HCT116 (cell line): ENCODE measurements around the gene TTC32. TPM values are rescaled to one million over a fixed set of nuclear protein-coding genes. Genes with fewer than 3 reads are reported as not detected.

Experiments
- ATAC-seq: fragments of 200-7000 bp; cut with Tn5 transposase; 2 replicates; pipeline ENCODE4 v1.9.1; 2020; ENCODE audit warnings: mild to moderate bottlenecking, moderate library complexity
- BruUV-seq: library from RNA; stranded (reverse); fragments of 400-500 nt; replicated peaks from 2 replicates; lab custom pipeline; 2021; lab: Mats Ljungman, UMichigan
- CTCF ChIA-PET: fragments of 300-600 bp; sonication (Branson Sonifier 250); formaldehyde crosslinking; loops from one replicate; lab custom pipeline; 2021; ENCODE audit warnings: antibody characterized with exemption; lab: Charles Lee
- POLR2A ChIA-PET: fragments of 300-600, 350-600 bp; sonication (Branson Sonifier 250); formaldehyde crosslinking; loops from one replicate; lab custom pipeline; 2021; ENCODE audit warnings: antibody characterized with exemption; lab: Charles Lee
- RAD21 ChIA-PET, 2 experiments: fragments of 300-600 bp; sonication (Branson Sonifier 250); formaldehyde crosslinking; loops; one replicate each; lab custom pipeline; 2023; ENCODE audit warnings: low total read pairs in 2 of 2; ENCODE audit not compliant: uncharacterized antibody in 2 of 2, unreplicated experiment in 2 of 2, low non-redundant PET in 1 of 2; lab: Charles Lee
- DNase-seq: peaks from one replicate; pipeline ENCODE4 v3.0.0-alpha.2; 2010; ENCODE audit warnings: low read depth, low spot score
- H2AFZ ChIP-seq: fragments of 200-600 bp; shearing (Covaris generic), sonication (generic); 2 replicates; pipeline ENCODE4 v1.6.1; 2017; ENCODE audit warnings: low read depth, mixed run types, mixed read lengths, antibody characterized with exemption, low read length; ENCODE audit not compliant: poor library complexity, severe bottlenecking
- H3K27ac ChIP-seq: 2 replicates; pipeline ENCODE4 v1.5.1; 2012; ENCODE audit warnings: low read depth, low read length
- H3K27me3 ChIP-seq: fragments of 200-600 bp; sonication (generic); 2 replicates; pipeline ENCODE4 v1.6.1; 2016; ENCODE audit warnings: mixed run types, low read length, mixed read lengths; ENCODE audit not compliant: insufficient read depth
- H3K36me3 ChIP-seq, 2 experiments: fragments of 200-500 bp in 1 of 2; fragments of 200-600 bp in 1 of 2; sonication (Bioruptor generic) in 1 of 2; sonication (generic) in 1 of 2; 2 replicates each; pipeline versions ENCODE4 v1.5.1 to v1.6.1; 2014 to 2016; ENCODE audit warnings: low read length in 2 of 2, inconsistent platforms in 1 of 2, mixed read lengths in 1 of 2, mixed run types in 1 of 2; ENCODE audit not compliant: insufficient read depth in 2 of 2, control insufficient read depth in 1 of 2
- H3K4me1 ChIP-seq, 2 experiments: fragments of 200-600 bp in 1 of 2; sonication (generic) in 1 of 2; 2 replicates each; pipeline versions ENCODE4 v1.5.1 to v1.6.1; 2012 to 2017; ENCODE audit warnings: low read length in 2 of 2, inconsistent platforms in 1 of 2, mild to moderate bottlenecking in 1 of 2, mixed read lengths in 1 of 2, mixed run types in 1 of 2, moderate library complexity in 1 of 2; ENCODE audit not compliant: insufficient read depth in 2 of 2, control insufficient read depth in 1 of 2
- H3K4me2 ChIP-seq: fragments of 200-600 bp; sonication (generic); 2 replicates; pipeline ENCODE4 v1.6.1; 2017; ENCODE audit warnings: mixed run types, low read length, mixed read lengths
- H3K4me3 ChIP-seq, 2 experiments: fragments of 200-600 bp in 1 of 2; sonication (generic) in 1 of 2; replicated peaks in 1 of 2; 2 replicates each; pipeline ENCODE4 v1.5.1; 2011 to 2016; ENCODE audit warnings: low read length in 2 of 2, control low read depth in 1 of 2, low read depth in 1 of 2, mild to moderate bottlenecking in 1 of 2, mixed read lengths in 1 of 2, mixed run types in 1 of 2
- H3K79me2 ChIP-seq: fragments of 200-600 bp; sonication (generic); 2 replicates; pipeline ENCODE4 v1.6.1; 2017; ENCODE audit warnings: mild to moderate bottlenecking, mixed run types, low read length, moderate library complexity, mixed read lengths; ENCODE audit not compliant: insufficient read depth
- H3K9ac ChIP-seq: fragments of 200-600 bp; sonication (generic); 2 replicates; pipeline ENCODE4 v1.6.1; 2016; ENCODE audit warnings: low read length, mixed read lengths
- H3K9me2 ChIP-seq: fragments of 200-600 bp; sonication (generic), shearing (Covaris generic); 2 replicates; pipeline ENCODE4 v1.6.1; 2017; ENCODE audit warnings: mixed run types, mild to moderate bottlenecking, moderate library complexity; ENCODE audit not compliant: insufficient read depth
- H3K9me3 ChIP-seq, 2 experiments: fragments of 200-500 bp in 1 of 2; fragments of 200-600 bp in 1 of 2; sonication (Bioruptor generic) in 1 of 2; sonication (generic) in 1 of 2; 2 replicates each; pipeline ENCODE4 v1.6.1; 2014 to 2017; ENCODE audit warnings: low read length in 2 of 2, mixed read lengths in 2 of 2, inconsistent platforms in 1 of 2, low read depth in 1 of 2, mild to moderate bottlenecking in 1 of 2, mixed run types in 1 of 2, moderate library complexity in 1 of 2; ENCODE audit not compliant: control insufficient read depth in 1 of 2, insufficient read depth in 1 of 2
- H4K20me1 ChIP-seq: fragments of 200-600 bp; sonication (generic), shearing (Covaris generic); 2 replicates; pipeline ENCODE4 v1.6.1; 2017; ENCODE audit warnings: mixed run types, mild to moderate bottlenecking, moderate library complexity; ENCODE audit not compliant: insufficient read depth
- CEBPB ChIP-seq: IDR thresholded peaks from 2 replicates; pipeline ENCODE4 v1.6.1; 2012; ENCODE audit warnings: low read depth
- CTCF ChIP-seq, 3 experiments: fragments of 200-600 bp in 1 of 3; sonication (generic) in 1 of 3; IDR thresholded peaks in 2 of 3; conservative IDR thresholded peaks in 1 of 3; 2 replicates each; pipeline ENCODE4 v1.5.1; 2012 to 2017; ENCODE audit warnings: low read depth in 2 of 3, low read length in 2 of 3, antibody characterized with exemption in 1 of 3, borderline replicate concordance in 1 of 3, control low read depth in 1 of 3, mild to moderate bottlenecking in 1 of 3, mixed read lengths in 1 of 3, mixed run types in 1 of 3, moderate library complexity in 1 of 3; ENCODE audit not compliant: insufficient read depth in 1 of 3
- EGR1 ChIP-seq: IDR thresholded peaks from 2 replicates; pipeline ENCODE4 v1.6.1; 2012; ENCODE audit warnings: low read depth
- ELF1 ChIP-seq: IDR thresholded peaks from 2 replicates; pipeline ENCODE4 v1.6.1; 2012; ENCODE audit warnings: low read depth, borderline replicate concordance
- EZH2phosphoT487 ChIP-seq: fragments of 200-600 bp; IDR thresholded peaks from 2 replicates; pipeline ENCODE4 v1.6.1; 2018; ENCODE audit warnings: antibody characterized with exemption, borderline replicate concordance
- FOSL1 ChIP-seq: IDR thresholded peaks from 2 replicates; pipeline ENCODE4 v1.6.1; 2012; ENCODE audit warnings: low read depth
- JUND ChIP-seq: IDR thresholded peaks from 2 replicates; pipeline ENCODE4 v1.6.1; 2012
- POLR2A ChIP-seq: IDR thresholded peaks from 2 replicates; pipeline ENCODE4 v1.7.0; 2011; ENCODE audit warnings: borderline replicate concordance; ENCODE audit not compliant: insufficient read depth, insufficient read length; ENCODE audit errors: extremely low read depth
- RAD21 ChIP-seq: IDR thresholded peaks from 2 replicates; pipeline ENCODE4 v1.6.1; 2012; ENCODE audit warnings: low read depth, mild to moderate bottlenecking
- REST ChIP-seq: IDR thresholded peaks from 2 replicates; pipeline ENCODE4 v1.6.1; 2012; ENCODE audit warnings: low read depth
- SIN3A ChIP-seq: IDR thresholded peaks from 2 replicates; pipeline ENCODE4 v1.6.1; 2012; ENCODE audit warnings: low read depth
- SRF ChIP-seq: IDR thresholded peaks from 2 replicates; pipeline ENCODE4 v1.6.1; 2012; ENCODE audit warnings: low read depth
- ZFX ChIP-seq: fragments of 450-650 bp; IDR thresholded peaks from 2 replicates; pipeline ENCODE4 v1.6.1; 2017
- ZNF274 ChIP-seq: fragments of 200-500 bp; sonication (Bioruptor generic); IDR thresholded peaks from 2 replicates; pipeline ENCODE4 v1.6.1; 2014; ENCODE audit warnings: mild to moderate bottlenecking, low read depth, low read length, inconsistent platforms
- intact Hi-C: fragments of 100-400 bp; cut with micrococcal nuclease; formaldehyde crosslinking; loops from 2 replicates; pipeline ENCODE4 v1.10.0; 2022
- total RNA-seq: library from RNA; stranded (reverse); gene quantifications from one replicate; pipeline ENCODE4 v1.2.1, GENCODE V29; 2021; ENCODE audit not compliant: unreplicated experiment

The TTC32 gene
- total RNA-seq, 1 experiment from 2014 or later, result 6.3 TPM

- TF ChIP-seq EGR1 (no peak), ELF1 (no peak), ZFX (no peak), FOSL1 (no peak)
- intact Hi-C loops, result no loop called here
- ATAC-seq, result no peak
- RAD21 ChIA-PET, result no interaction called here
- no peaks in the 10 kb centered on the region for H3K4me1 ChIP-seq
- no TSS peak for BruUV-seq
- DNase-seq, result no peak
- no peak overlapping the region for H3K4me3 ChIP-seq
- no peaks in the 10 kb centered on the region for H3K27me3 ChIP-seq
- CTCF ChIA-PET, result interaction anchor here (0.6 to 1.0 kb wide), 2 partner anchors 8 to 1263 kb away, joined by 3 to 6 read pairs; no protein-coding TSS in a partner anchor
- no peak overlapping the region for H3K4me2 ChIP-seq
- H2AFZ ChIP-seq, result no peak overlapping the region
- H3K36me3 ChIP-seq, result no peaks in the 10 kb centered on the region; a peak in 1 of 4 replicates
- no peak overlapping the region for H3K9ac ChIP-seq
- no peaks in the 10 kb centered on the region for H3K9me3 ChIP-seq
- no peaks in the 10 kb centered on the region for H3K79me2 ChIP-seq
- no peak overlapping the region for H3K27ac ChIP-seq
- H4K20me1 ChIP-seq, result no peaks in the 10 kb centered on the region
- POLR2A ChIA-PET, result no interaction called here
- H3K9me2 ChIP-seq, result no peaks in the 10 kb centered on the region
These were observed 45.6 kb upstream of the TTC32 start for GRCh38 chr2:19947184-19947940.

- no peak for DNase-seq
- Histone ChIP-seq H3K27ac (no peak overlapping the region), H4K20me1 (no peaks in the 10 kb centered on the region), H3K9me3 (no peaks in the 10 kb centered on the region), H3K36me3 (no peaks in the 10 kb centered on the region; a peak in 1 of 4 replicates), H3K4me2 (no peak overlapping the region), H3K4me1 (no peaks in the 10 kb centered on the region), H3K9me2 (no peaks in the 10 kb centered on the region), H3K27me3 (no peaks in the 10 kb centered on the region), H3K79me2 (no peaks in the 10 kb centered on the region), H3K9ac (no peak overlapping the region), H3K4me3 (no peak overlapping the region), H2AFZ (no peak overlapping the region)
- intact Hi-C loops, result no loop called here
- ATAC-seq, result no peak
- no TSS peak for BruUV-seq
- CTCF ChIA-PET, result interaction anchor here (3.7 kb wide), 1 partner anchor 11 kb away, joined by 17 read pairs; no protein-coding TSS in a partner anchor
- RAD21 ChIA-PET, result no interaction called here
- POLR2A ChIA-PET, result no interaction called here
- TF ChIP-seq ELF1, result no peak
- no peak for TF ChIP-seq CTCF (IDR thresholded peaks at IDR 0.05 in 2 of 3, conservative IDR thresholded peaks at IDR 0.05 in 1 of 3; ENCODE audit: borderline replicate concordance in 1 of 3, insufficient read depth in 1 of 3, low read depth in 2 of 3, low read length in 2 of 3)
- no peak for TF ChIP-seq JUND
- TF ChIP-seq SRF, result no peak
- TF ChIP-seq EGR1, result no peak
- no peak for TF ChIP-seq RAD21
- TF ChIP-seq SIN3A, result no peak
- TF ChIP-seq ZNF274, result no peak
- TF ChIP-seq POLR2A, result no peak
- TF ChIP-seq ZFX, result no peak
- TF ChIP-seq REST, result no peak
- TF ChIP-seq CEBPB, result no peak
- TF ChIP-seq EZH2phosphoT487, result no peak
- no peak for TF ChIP-seq FOSL1
These were observed 42.5 kb upstream of the TTC32 start for GRCh38 chr2:19944205-19944845.
